NCI-H2107 (cell line): ENCODE data around the gene TCEAL9.
"Not testable (repeated sequence)": the region's sequence is repeated elsewhere in the genome, so short reads cannot be mapped to it uniquely, and the experiment has no call there.

Experiments
- DNase-seq: peaks from one replicate; lab custom pipeline; 2025; lab: John Stamatoyannopoulos, UW

The TCEAL9 gene

GRCh38 chrX:103356130-103356798 lies at the start of gene TCEAL9:
Gene TCEAL9 (plus strand): TSS chrX:103356506. CDS start chrX:103357685, 1,179 bp downstream.
- DNase-seq = peak; percentile 37

GRCh38 chrX:103309860-103310554 lies 46.3 kb upstream of the TCEAL9 start:
- DNase-seq = no peak

- DNase-seq = peak; percentile 86
Observed at GRCh38 chrX:103310555-103311398, 45.5 kb upstream of the TCEAL9 start, which contains the start of gene BEX2. Gene BEX2 (minus strand): TSS chrX:103310990. CDS start chrX:103309976, 1,014 bp downstream.

GRCh38 chrX:103311399-103311780 lies 44.9 kb upstream of the TCEAL9 start:
- no peak for DNase-seq

GRCh38 chrX:103329991-103330390 lies 26.3 kb upstream of the TCEAL9 start, which contains the start of gene TCEAL7:
Gene TCEAL7 (plus strand): TSS chrX:103330239. CDS start chrX:103331404, 1,165 bp downstream.
- DNase-seq = no peak

GRCh38 chrX:103330681-103331288 lies 25.5 kb upstream of the TCEAL9 start:
- no peak for DNase-seq

GRCh38 chrX:103338663-103339062 lies 17.6 kb upstream of the TCEAL9 start:
- no peak for DNase-seq

- DNase-seq = no peak
Observed at GRCh38 chrX:103343105-103343504, 13.2 kb upstream of the TCEAL9 start.

GRCh38 chrX:103344606-103345005 lies 11.7 kb upstream of the TCEAL9 start:
- DNase-seq = no peak

GRCh38 chrX:103347682-103348397 lies 8.5 kb upstream of the TCEAL9 start:
- no peak for DNase-seq

GRCh38 chrX:103356858-103357257 lies 552 bp downstream of the TCEAL9 start:
- DNase-seq = no peak

- no peak for DNase-seq
Observed at GRCh38 chrX:103357871-103358270, 1.6 kb downstream of the TCEAL9 start.

- not testable (repeated sequence) for DNase-seq
Observed at GRCh38 chrX:103359605-103360004, 3.3 kb downstream of the TCEAL9 start.

- no peak for DNase-seq
Observed at GRCh38 chrX:103360092-103360491, 3.8 kb downstream of the TCEAL9 start.

- no peak for DNase-seq
Observed at GRCh38 chrX:103360916-103361315, 4.6 kb downstream of the TCEAL9 start.

GRCh38 chrX:103361798-103362197 lies 5.5 kb downstream of the TCEAL9 start:
- no peak for DNase-seq

- no peak for DNase-seq
Observed at GRCh38 chrX:103362474-103362873, 6.2 kb downstream of the TCEAL9 start.

GRCh38 chrX:103363046-103363445 lies 6.7 kb downstream of the TCEAL9 start:
- DNase-seq = no peak

GRCh38 chrX:103367502-103367901 lies 11.2 kb downstream of the TCEAL9 start:
- no peak for DNase-seq

GRCh38 chrX:103369479-103369878 lies 13.2 kb downstream of the TCEAL9 start:
- no peak for DNase-seq

GRCh38 chrX:103372886-103373285 lies 16.6 kb downstream of the TCEAL9 start:
- no peak for DNase-seq
